ENCODE measurements around the gene ATXN2L.

Gene ATXN2L

GRCh38 chr16:28838558-28838918 is 15.7 kb downstream of the ATXN2L start:
- DNase-seq, result no peak

GRCh38 chr16:28839004-28839639 is 16.3 kb downstream of the ATXN2L start:
- DNase-seq, result no peak

- DNase-seq, result no peak
These were observed 17.1 kb downstream of the ATXN2L start for GRCh38 chr16:28839899-28840298.

- DNase-seq, result no peak
These were observed 19.9 kb downstream of the ATXN2L start for GRCh38 chr16:28842696-28843095.

- no peak for DNase-seq
These were observed 21.0 kb downstream of the ATXN2L start for GRCh38 chr16:28843766-28844165.

- DNase-seq, result no peak
These were observed 21.6 kb downstream of the ATXN2L start for GRCh38 chr16:28844226-28844885.

GRCh38 chr16:28845293-28845692 is 22.5 kb downstream of the ATXN2L start:
- DNase-seq, result no peak

GRCh38 chr16:28845761-28846079 is 22.9 kb downstream of the ATXN2L start:
- DNase-seq, result no peak

GRCh38 chr16:28846080-28846932 is 23.5 kb downstream of the ATXN2L start, which contains the start of gene TUFM:
Gene TUFM, minus strand, starts transcription at chr16:28846348. Its CDS starts 79 bp downstream, at chr16:28846269.
- peak; percentile 98 for DNase-seq

GRCh38 chr16:28846933-28847273 is 24.1 kb downstream of the ATXN2L start:
- DNase-seq, result peak; percentile 15

- DNase-seq, result no peak
These were observed 35.6 kb downstream of the ATXN2L start for GRCh38 chr16:28858421-28858820.

- no peak for DNase-seq
These were observed 36.5 kb downstream of the ATXN2L start for GRCh38 chr16:28859326-28859725.

GRCh38 chr16:28863929-28864793 is 41.4 kb downstream of the ATXN2L start:
- no peak for DNase-seq

- no peak for DNase-seq
These were observed 42.3 kb downstream of the ATXN2L start for GRCh38 chr16:28865001-28865688.

- no peak for DNase-seq
These were observed 43.1 kb downstream of the ATXN2L start for GRCh38 chr16:28865722-28866453.

- no peak for DNase-seq
These were observed 43.6 kb downstream of the ATXN2L start for GRCh38 chr16:28866454-28866804.

GRCh38 chr16:28867241-28867640 is 44.4 kb downstream of the ATXN2L start:
- no peak for DNase-seq

- peak; percentile 5 for DNase-seq
These were observed 44.8 kb downstream of the ATXN2L start for GRCh38 chr16:28867646-28868045.

- DNase-seq, result no peak
These were observed 46.4 kb downstream of the ATXN2L start for GRCh38 chr16:28869201-28869600.

- no peak for DNase-seq
These were observed 50.2 kb downstream of the ATXN2L start for GRCh38 chr16:28872952-28873351.

- peak; percentile 58 for DNase-seq
These were observed 50.9 kb downstream of the ATXN2L start for GRCh38 chr16:28873543-28874201.

Measured in CD4-positive, alpha-beta T cell treated with Interleukin-15 for 1 hour (primary cell).